PFSK-1 (cell line): ENCODE data around the gene KCNC4.

Experiments
- FOXP2 ChIP-seq: optimal IDR thresholded peaks from 2 replicates; pipeline ENCODE3; 2011; ENCODE audit warnings: borderline replicate concordance, control low read depth, inconsistent platforms; ENCODE audit not compliant: insufficient read depth; ENCODE audit errors: extremely low read length, extremely low read depth
- POLR2AphosphoS5 ChIP-seq: IDR thresholded peaks from 2 replicates; pipeline ENCODE4 v1.6.1; 2012; ENCODE audit warnings: low read depth, mild to moderate bottlenecking, control low read depth, low read length, moderate library complexity
- REST ChIP-seq, 2 experiments: IDR thresholded peaks; 2 replicates each; pipeline versions ENCODE4 v1.6.1 to v1.8.0; 2011 to 2012; ENCODE audit warnings: low read depth in 2 of 2, low read length in 2 of 2, control low read depth in 1 of 2, inconsistent platforms in 1 of 2, mild to moderate bottlenecking in 1 of 2, moderate library complexity in 1 of 2; ENCODE audit not compliant: insufficient read depth in 1 of 2
- SIN3A ChIP-seq: IDR thresholded peaks from 2 replicates; pipeline ENCODE4 v1.6.1; 2012; ENCODE audit warnings: mild to moderate bottlenecking, low read length, moderate library complexity, borderline replicate concordance; ENCODE audit not compliant: insufficient read depth
- TAF1 ChIP-seq: IDR thresholded peaks from 2 replicates; pipeline ENCODE4 v1.6.1; 2012; ENCODE audit warnings: low read length, control low read depth, borderline replicate concordance; ENCODE audit not compliant: insufficient read depth

Gene KCNC4

GRCh38 chr1:110235834-110236682 lies 25.9 kb downstream of the KCNC4 start:
- no peak for TF ChIP-seq SIN3A
- no peak for TF ChIP-seq FOXP2
- no peak for TF ChIP-seq REST (IDR thresholded peaks at IDR 0.05; ENCODE audit: insufficient read depth in 1 of 2, low read depth in 2 of 2, low read length in 2 of 2)
- TF ChIP-seq POLR2AphosphoS5, result no peak
- TF ChIP-seq TAF1, result peak; percentile 16; the same call in 1 of the 2 replicates

- TF ChIP-seq FOXP2 (no peak), REST (IDR thresholded peaks at IDR 0.05; ENCODE audit: insufficient read depth in 1 of 2, low read depth in 2 of 2, low read length in 2 of 2) (no peak), POLR2AphosphoS5 (no peak), SIN3A (no peak), TAF1 (no peak)
Observed at GRCh38 chr1:110237386-110238152, 27.5 kb downstream of the KCNC4 start.

- TF ChIP-seq FOXP2 (no peak), SIN3A (no peak), TAF1 (no peak), POLR2AphosphoS5 (no peak), REST (IDR thresholded peaks at IDR 0.05; ENCODE audit: insufficient read depth in 1 of 2, low read depth in 2 of 2, low read length in 2 of 2) (no peak)
Observed at GRCh38 chr1:110239441-110240430, 29.6 kb downstream of the KCNC4 start.

- TF ChIP-seq FOXP2 (no peak), SIN3A (no peak), POLR2AphosphoS5 (no peak), TAF1 (no peak), REST (IDR thresholded peaks at IDR 0.05; ENCODE audit: insufficient read depth in 1 of 2, low read depth in 2 of 2, low read length in 2 of 2) (no peak)
Observed at GRCh38 chr1:110240476-110241210, 30.5 kb downstream of the KCNC4 start.
